Lung (tissue), 12 donors: ENCODE measurements around the gene HMX3. TPM values are rescaled to one million over a fixed set of nuclear protein-coding genes. Genes with fewer than 3 reads are reported as not detected.

ENCODE experiments used
- ATAC-seq: fragments of 200-7000 bp; cut with Tn5 transposase; one replicate; pipeline ENCODE4 v1.9.1; 2020; ENCODE audit warnings: moderate number of reproducible peaks; ENCODE audit not compliant: insufficient read depth, low FRiP score
- DNase-seq, 3 donors: peaks; one replicate each; pipeline ENCODE4 v3.0.0-alpha.2; 2013 to 2017
- H3K27ac ChIP-seq, 2 donors: one replicate each; pipeline ENCODE4 v1.5.1; 2013; ENCODE audit warnings: mild to moderate bottlenecking in 2 of 2, moderate library complexity in 2 of 2, control low read depth in 1 of 2, inconsistent platforms in 1 of 2, low read depth in 1 of 2, low read length in 1 of 2
- H3K27me3 ChIP-seq, 3 donors: one replicate each; pipeline ENCODE4 v1.5.1; 2013; ENCODE audit warnings: low read length in 2 of 3; ENCODE audit not compliant: control insufficient read depth in 3 of 3, insufficient read depth in 3 of 3
- H3K36me3 ChIP-seq, 4 donors: one replicate each; pipeline ENCODE4 v1.5.1; 2013; ENCODE audit warnings: low read length in 4 of 4, mild to moderate bottlenecking in 1 of 4, moderate library complexity in 1 of 4; ENCODE audit not compliant: control insufficient read depth in 4 of 4, insufficient read depth in 4 of 4
- H3K4me1 ChIP-seq, 5 donors: one replicate each; pipeline ENCODE4 v1.5.1; 2013; ENCODE audit warnings: low read length in 5 of 5, mild to moderate bottlenecking in 2 of 5, moderate library complexity in 1 of 5; ENCODE audit not compliant: control insufficient read depth in 5 of 5, insufficient read depth in 5 of 5
- H3K4me3 ChIP-seq: one replicate; pipeline ENCODE4 v1.5.1; 2013; ENCODE audit warnings: mild to moderate bottlenecking, control low read depth, moderate library complexity
- H3K9ac ChIP-seq, 2 donors: one replicate each; pipeline ENCODE4 v1.5.1; 2013; ENCODE audit warnings: low read length in 2 of 2, control low read depth in 1 of 2; ENCODE audit not compliant: insufficient read depth in 1 of 2
- H3K9me3 ChIP-seq, 4 donors: one replicate each; pipeline ENCODE4 v1.5.1; 2013; ENCODE audit warnings: low read length in 3 of 4, mild to moderate bottlenecking in 1 of 4, moderate library complexity in 1 of 4; ENCODE audit not compliant: control insufficient read depth in 4 of 4, insufficient read depth in 3 of 4
- CTCF ChIP-seq: IDR thresholded peaks from 2 replicates; pipeline ENCODE4 v1.5.1; 2012; ENCODE audit warnings: mild to moderate bottlenecking; ENCODE audit errors: control extremely low read depth, extremely low read depth
- WGBS, 2 donors: extraction: QIAGEN DNeasy Blood & Tissue Kit; methylation state at CpG; one replicate each; pipeline ENCODE4 v1.1.7; 2013; 5-methylcytosine and 5-hydroxymethylcytosine counted together
- polyA plus RNA-seq, 2 donors: library from polyadenylated mRNA; stranded (reverse); fragments of 200-250 nt; gene quantifications; one replicate each; pipeline ENCODE4 v1.2.1, GENCODE V29; 2013
- total RNA-seq, 2 donors: library from RNA; depleted of rRNA in 1 of 2; stranded (reverse); fragments of >200 nt in 1 of 2; gene quantifications; one replicate each; pipeline ENCODE4 v1.2.1, GENCODE V29; 2014 to 2021
- donor health status: control.
- donor health status: control.
- donor health status: Bipolar disorder and iron deficiency.
- donor health status: healthy.
- donor health status: DM: yes; HTN: yes; CAD: no.

The HMX3 gene
- total and polyA plus RNA-seq, 4 donors: not detected

DNA sequence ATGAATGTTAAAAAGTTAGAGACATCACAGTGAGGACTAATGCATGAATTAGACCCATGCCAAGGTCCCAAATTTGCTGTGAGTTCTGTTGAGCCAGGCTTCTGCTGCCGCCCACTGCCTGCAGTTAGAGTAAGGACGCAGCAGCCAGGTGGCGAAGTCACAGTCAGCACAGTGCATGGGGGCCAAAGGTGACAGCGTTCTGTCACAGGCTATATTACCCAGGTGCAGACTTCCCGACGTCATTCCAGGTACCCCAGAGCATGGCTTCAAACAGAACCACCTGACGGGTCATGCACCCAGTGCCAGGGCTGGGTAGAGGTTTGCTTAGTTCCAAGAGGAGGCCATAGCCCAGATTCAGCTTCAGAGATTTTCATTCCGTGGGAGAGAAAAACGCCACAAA lies 33.9 kb upstream of the HMX3 start:
- Histone ChIP-seq H3K9ac (no peak overlapping the region), H3K9me3 (peaks cover 0 to 4% (median 0%) of the 10 kb centered on the region in 4 donors), H3K36me3 (no peaks in the 10 kb centered on the region), H3K4me1 (no peaks in the 10 kb centered on the region), H3K4me3 (no peak overlapping the region), H3K27ac (no peak overlapping the region), H3K27me3 (peaks cover 0 to 4% (median 2%) of the 10 kb centered on the region in 3 donors)
- no peak for TF ChIP-seq CTCF
- no peak for DNase-seq
- ATAC-seq: no peak
- 68 to 70% methylated on average over 9 of the region's 9 CpGs for WGBS, 2 donors

DNA sequence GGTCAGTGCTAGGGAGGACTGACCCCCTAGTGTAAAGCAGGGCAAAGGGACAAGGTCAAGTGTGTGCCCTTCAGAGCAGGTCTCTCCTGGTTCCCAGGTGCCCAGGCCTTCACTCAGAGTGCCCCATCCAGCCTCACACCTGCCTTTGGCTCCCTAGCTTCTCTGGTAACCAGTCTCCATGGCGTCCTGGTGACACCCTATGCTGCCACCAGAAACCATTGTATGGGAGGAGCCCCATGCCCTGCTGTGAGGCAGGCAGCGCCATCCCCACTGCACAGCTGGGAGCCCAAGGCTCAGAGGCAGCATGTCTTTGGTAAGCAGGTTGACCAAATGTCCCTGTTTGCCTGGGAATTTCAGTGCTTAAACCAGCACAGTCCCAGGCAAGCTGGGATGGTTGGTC lies 33.1 kb upstream of the HMX3 start:
- no peak for ATAC-seq
- no peak for DNase-seq
- WGBS, 2 donors: 48 to 50% methylated on average over 2 of the region's 2 CpGs

GRCh38 chr10:123103944-123104343 lies 31.8 kb upstream of the HMX3 start:
- Histone ChIP-seq H3K4me3 (no peak overlapping the region), H3K4me1 (no peaks in the 10 kb centered on the region), H3K9ac (no peak overlapping the region), H3K27me3 (peaks cover 0 to 2% (median 0%) of the 10 kb centered on the region in 3 donors), H3K9me3 (peaks cover 0 to 2% (median 0%) of the 10 kb centered on the region in 4 donors), H3K36me3 (no peaks in the 10 kb centered on the region), H3K27ac (no peak overlapping the region)
- no peak for TF ChIP-seq CTCF
- WGBS, 2 donors: 74 to 78% methylated on average over 9 of the region's 9 CpGs
- DNase-seq (no peak), ATAC-seq (no peak)

More for the DNA sequence above, 33.1 kb upstream of the HMX3 start:
- H3K27ac ChIP-seq: no peak overlapping the region
- H3K36me3 ChIP-seq: no peaks in the 10 kb centered on the region
- H3K9me3 ChIP-seq: peaks cover 0 to 4% (median 0%) of the 10 kb centered on the region in 4 donors
- no peaks in the 10 kb centered on the region for H3K4me1 ChIP-seq
- no peak overlapping the region for H3K9ac ChIP-seq
- TF ChIP-seq CTCF: no peak
- H3K27me3 ChIP-seq: peaks cover 0 to 2% (median 0%) of the 10 kb centered on the region in 3 donors
- H3K4me3 ChIP-seq: no peak overlapping the region

DNA sequence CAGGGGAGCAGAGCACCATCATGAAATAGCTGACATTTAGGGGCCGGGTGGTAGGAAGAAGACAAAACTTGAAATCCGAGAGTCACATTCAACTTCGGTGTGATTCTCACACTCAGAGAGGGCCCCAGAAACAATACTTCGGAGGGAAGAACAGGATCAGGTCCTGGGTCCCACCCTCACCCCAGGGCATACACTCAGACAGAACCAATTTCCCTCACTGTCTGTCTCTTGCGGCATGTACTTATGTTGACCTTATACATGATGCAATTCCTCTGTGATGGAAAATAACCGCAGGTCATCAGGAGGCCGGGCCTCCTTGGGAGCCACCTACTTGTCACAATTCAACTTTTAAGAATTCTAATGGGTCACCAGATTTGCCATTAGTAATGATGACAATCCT lies 26.3 kb upstream of the HMX3 start:
- no peak for TF ChIP-seq CTCF
- ATAC-seq (no peak), DNase-seq (no peak)
- no peaks in the 10 kb centered on the region for H3K9me3 ChIP-seq
- H3K36me3 ChIP-seq: no peaks in the 10 kb centered on the region
- peaks cover 0 to 22% (median 5%) of the 10 kb centered on the region in 3 donors for H3K27me3 ChIP-seq
- 71 to 85% methylated on average over 7 of the region's 7 CpGs for WGBS, 2 donors
- no peak overlapping the region for H3K27ac ChIP-seq
- H3K4me3 ChIP-seq: no peak overlapping the region
- H3K4me1 ChIP-seq: no peaks in the 10 kb centered on the region
- H3K9ac ChIP-seq: no peak overlapping the region
